ENCODE data around the gene BTF3.

BTF3 gene

GRCh38 chr5:73522989-73523388 lies 24.7 kb downstream of the BTF3 start:
- DNase-seq (ENCODE audit: low spot score) (no peak), FAIRE-seq (no peak)

DNA sequence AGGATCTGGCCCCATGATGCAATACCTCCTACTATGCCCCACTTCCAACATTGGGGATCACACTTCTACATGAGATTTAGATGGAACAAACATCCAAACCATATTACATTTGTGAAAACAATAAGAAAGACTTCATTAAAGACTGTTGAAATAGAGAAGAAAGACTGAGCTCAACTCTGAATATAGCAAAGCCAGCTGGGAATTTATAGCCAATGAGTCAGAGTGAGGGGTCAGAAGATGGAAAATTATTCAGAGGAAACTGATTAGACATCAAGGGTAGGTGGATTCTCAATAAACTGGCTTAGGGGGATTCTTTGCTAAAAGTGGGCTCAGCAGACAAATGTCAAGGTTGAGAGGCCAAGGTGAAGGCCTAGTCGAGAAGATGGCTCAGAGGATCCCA lies 25.6 kb downstream of the BTF3 start:
- DNase-seq (ENCODE audit: low spot score) (no peak), FAIRE-seq (no peak)

DNA sequence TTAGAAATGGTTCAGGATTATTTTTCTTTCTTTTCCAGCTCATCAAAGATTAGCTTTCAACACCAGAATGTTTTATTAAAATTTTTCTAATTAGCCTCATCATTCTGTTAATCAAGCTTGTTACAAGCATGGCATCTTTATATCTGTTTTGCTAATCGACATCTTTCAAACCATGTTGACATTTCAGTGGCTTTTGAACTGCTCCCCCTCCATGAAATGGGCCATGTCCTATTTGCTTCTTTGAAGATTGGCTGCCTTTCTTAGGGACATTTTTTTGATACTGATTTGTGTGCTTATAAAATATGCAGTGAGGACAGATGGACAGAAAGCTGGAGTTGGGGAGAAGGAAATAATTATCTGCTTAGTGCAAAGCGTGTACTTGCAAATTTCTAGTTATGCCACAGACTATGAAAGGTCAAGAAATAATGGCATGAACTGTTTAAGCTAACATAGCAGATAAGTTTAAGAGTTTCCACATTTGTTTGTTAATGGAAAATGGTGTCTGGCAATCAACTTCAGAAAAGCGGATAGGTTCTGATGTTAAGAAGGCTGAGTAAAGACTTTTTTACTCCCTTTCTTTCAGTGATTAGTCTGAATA lies 27.5 kb downstream of the BTF3 start:
- no peak for DNase-seq (ENCODE audit: low spot score)
- FAIRE-seq, result no peak

GRCh38 chr5:73528248-73528647 lies 30.0 kb downstream of the BTF3 start:
- FAIRE-seq, result no peak
- no peak for DNase-seq (ENCODE audit: low spot score)

- no peak for DNase-seq (ENCODE audit: low spot score)
- FAIRE-seq, result no peak
Measured at GRCh38 chr5:73529081-73529480, 30.8 kb downstream of the BTF3 start.

- FAIRE-seq, result no peak
Measured at GRCh38 chr5:73531356-73531755, 33.1 kb downstream of the BTF3 start.

DNA sequence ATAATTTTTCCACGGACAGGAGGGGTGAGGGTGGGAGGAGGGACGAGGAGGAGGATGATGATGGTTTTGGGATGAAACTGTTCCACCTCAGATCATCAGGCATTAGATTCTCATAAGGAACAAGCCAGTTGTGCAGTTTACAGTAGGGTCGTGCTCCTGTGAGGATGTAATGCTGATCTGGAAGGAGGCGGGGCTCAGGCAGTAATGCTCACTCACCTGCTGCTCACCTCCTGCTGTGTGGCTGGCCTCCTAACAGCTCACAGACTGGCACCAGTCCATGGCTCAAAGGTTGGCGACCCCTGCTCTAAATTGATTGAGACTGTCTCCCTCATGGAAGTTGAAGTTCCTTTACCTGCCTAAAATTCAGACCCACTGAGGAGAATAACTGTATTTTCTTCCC lies 34.0 kb downstream of the BTF3 start:
- no peak for FAIRE-seq
- no peak for DNase-seq (ENCODE audit: low spot score)

More at GRCh38 chr5:73531356-73531755, 33.1 kb downstream of the BTF3 start:
- DNase-seq (ENCODE audit: low spot score), result no peak

DNA sequence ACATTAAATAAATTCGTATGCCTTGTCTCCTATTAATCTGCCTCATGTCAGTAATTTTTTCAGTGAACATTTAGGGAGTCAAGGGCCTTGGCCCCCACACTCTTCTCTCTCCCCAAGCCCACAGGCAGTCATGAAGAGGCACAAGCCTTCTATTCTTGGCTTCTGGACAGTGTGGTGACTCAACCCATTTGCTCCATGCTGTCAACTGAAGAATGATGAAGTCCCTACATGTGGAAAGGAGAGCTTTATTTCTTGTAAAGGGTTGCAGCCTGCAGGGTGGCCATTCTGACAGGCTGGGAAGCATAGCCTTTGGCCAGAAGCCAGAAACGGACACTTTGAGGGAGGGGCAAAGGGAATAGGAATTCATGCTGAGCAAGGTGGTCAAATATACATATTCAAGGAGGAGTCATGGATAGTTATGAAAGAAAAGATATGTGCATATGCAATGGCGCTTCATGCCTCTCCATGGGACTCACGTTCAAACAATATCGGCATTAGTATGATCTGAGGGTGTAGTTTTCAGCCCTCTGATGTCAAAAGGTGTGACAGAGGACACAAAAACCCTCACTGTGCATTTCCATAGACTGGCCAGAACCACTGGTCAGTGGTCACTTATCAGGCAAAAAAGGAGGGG lies 35.9 kb downstream of the BTF3 start:
- no peak for FAIRE-seq
- no peak for DNase-seq (ENCODE audit: low spot score)

GRCh38 chr5:73534971-73535370 lies 36.7 kb downstream of the BTF3 start:
- FAIRE-seq, result no peak
- DNase-seq (ENCODE audit: low spot score), result no peak

- DNase-seq (ENCODE audit: low spot score), result no peak
- no peak for FAIRE-seq
Measured at GRCh38 chr5:73539730-73540129, 41.5 kb downstream of the BTF3 start.

DNA sequence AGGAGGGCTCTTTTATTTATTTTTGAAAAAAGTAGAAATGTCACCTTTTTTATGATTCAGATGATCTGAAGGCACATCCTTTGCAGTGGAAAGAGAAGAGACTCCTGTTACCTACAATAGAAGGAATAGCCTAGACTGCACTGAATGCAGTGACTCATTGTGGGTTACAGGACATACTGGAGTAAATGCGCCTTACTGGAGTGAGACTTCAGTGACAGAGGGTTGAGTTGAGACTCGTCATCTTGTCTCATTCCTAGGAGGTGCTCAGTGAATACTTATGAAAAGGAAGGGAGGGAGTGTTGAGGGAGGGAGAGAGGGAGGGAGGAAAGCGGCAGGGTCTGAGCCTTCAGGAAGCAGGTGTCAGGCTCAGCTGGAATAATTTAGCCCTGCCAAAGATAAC lies 42.0 kb downstream of the BTF3 start:
- DNase-seq (ENCODE audit: low spot score), result peak; percentile 81
- FAIRE-seq, result peak; percentile 80

- DNase-seq (ENCODE audit: low spot score), result no peak
- FAIRE-seq, result no peak
Measured at GRCh38 chr5:73542020-73542419, 43.8 kb downstream of the BTF3 start.

- DNase-seq (ENCODE audit: low spot score), result no peak
Measured at GRCh38 chr5:73544429-73545402, 46.5 kb downstream of the BTF3 start.

GRCh38 chr5:73545403-73545779 lies 47.1 kb downstream of the BTF3 start:
- DNase-seq (ENCODE audit: low spot score) (no peak), FAIRE-seq (no peak)

More at GRCh38 chr5:73544429-73545402, 46.5 kb downstream of the BTF3 start:
- no peak for FAIRE-seq

DNA sequence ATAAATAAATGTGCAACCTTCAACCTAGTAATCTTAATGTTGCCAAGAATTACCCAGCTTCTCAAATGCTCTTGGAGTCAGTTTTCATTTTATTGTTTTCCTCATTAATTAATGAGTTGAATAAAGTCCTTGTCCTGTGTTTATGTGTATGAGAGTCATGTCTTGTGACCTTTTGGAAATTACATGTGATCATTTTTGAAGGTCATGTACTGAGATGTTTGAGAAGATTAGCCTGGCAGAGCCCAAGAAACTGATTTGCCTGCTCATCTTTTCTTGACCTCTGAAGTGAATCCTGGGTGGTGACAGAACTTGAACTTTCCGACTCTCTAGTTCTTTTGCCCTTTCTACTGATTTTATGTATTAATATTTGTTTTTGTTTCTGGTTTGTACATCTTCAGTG lies 51.8 kb downstream of the BTF3 start:
- FAIRE-seq, result no peak
- DNase-seq (ENCODE audit: low spot score), result no peak

- FAIRE-seq, result no peak
- no peak for DNase-seq (ENCODE audit: low spot score)
Measured at GRCh38 chr5:73552642-73553041, 54.4 kb downstream of the BTF3 start.
